Fibroblast of mammary gland (primary cell): ENCODE data around the gene DNASE1L1.

Source experiments
- DNase-seq: peaks from one replicate; pipeline ENCODE4 v3.0.0-alpha.2; 2010; ENCODE audit warnings: low read depth
- H3K4me3 ChIP-seq: 2 replicates; pipeline ENCODE4 v1.5.1; 2011; ENCODE audit warnings: low read depth, mild to moderate bottlenecking, low read length, moderate library complexity; ENCODE audit not compliant: control insufficient read depth
- TF ChIP-seq, protein P1 (sequence below): conservative IDR thresholded peaks from 2 replicates; pipeline ENCODE4 v1.5.1; 2011; ENCODE audit warnings: low read depth, low read length, inconsistent platforms; ENCODE audit not compliant: control insufficient read depth, insufficient read depth

Gene DNASE1L1

DNA sequence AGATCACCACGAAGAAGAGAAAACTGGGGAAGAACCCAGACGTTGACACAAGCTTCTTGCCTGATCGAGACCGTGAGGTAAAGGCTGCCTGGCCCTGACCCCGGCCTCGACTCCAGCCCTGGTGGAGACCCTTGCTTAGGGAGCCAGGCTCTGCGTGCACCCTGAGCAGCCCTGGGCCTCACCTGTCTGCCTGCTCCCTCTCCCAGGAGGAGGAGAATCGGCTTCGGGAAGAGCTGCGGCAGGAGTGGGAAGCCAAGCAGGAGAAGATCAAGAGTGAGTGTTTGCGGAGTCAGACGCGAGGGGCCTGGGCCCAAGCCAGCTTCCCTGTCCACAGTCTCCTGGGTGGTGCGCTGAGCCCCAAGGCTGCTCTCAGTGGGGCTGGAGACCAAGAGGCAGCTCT, 39.4 kb upstream of the DNASE1L1 start:
- TF ChIP-seq, protein P1, sequence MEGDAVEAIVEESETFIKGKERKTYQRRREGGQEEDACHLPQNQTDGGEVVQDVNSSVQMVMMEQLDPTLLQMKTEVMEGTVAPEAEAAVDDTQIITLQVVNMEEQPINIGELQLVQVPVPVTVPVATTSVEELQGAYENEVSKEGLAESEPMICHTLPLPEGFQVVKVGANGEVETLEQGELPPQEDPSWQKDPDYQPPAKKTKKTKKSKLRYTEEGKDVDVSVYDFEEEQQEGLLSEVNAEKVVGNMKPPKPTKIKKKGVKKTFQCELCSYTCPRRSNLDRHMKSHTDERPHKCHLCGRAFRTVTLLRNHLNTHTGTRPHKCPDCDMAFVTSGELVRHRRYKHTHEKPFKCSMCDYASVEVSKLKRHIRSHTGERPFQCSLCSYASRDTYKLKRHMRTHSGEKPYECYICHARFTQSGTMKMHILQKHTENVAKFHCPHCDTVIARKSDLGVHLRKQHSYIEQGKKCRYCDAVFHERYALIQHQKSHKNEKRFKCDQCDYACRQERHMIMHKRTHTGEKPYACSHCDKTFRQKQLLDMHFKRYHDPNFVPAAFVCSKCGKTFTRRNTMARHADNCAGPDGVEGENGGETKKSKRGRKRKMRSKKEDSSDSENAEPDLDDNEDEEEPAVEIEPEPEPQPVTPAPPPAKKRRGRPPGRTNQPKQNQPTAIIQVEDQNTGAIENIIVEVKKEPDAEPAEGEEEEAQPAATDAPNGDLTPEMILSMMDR = no peak
- no peak for DNase-seq
- no peak overlapping the region for H3K4me3 ChIP-seq

DNA sequence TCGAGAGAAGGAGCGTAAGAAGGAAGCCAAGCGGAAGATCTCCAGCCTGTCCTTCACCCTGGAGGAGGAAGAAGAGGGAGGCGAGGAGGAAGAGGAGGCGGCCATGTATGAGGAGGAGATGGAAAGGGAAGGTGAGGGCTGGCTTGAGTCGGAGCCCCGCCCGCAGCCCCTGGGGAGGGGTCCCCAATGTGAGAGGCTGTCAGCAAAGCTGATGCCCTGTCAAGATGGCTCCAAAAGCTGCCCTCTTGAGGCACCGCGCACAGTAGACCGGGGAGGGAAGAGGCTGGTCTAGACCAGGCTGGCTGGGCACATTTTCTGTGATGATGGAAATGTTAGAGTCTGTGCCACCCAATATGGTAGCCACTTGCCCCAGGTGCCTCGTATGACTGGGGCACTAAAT, 37.4 kb upstream of the DNASE1L1 start:
- DNase-seq = no peak
- H3K4me3 ChIP-seq = no peak overlapping the region
- TF ChIP-seq, protein P1 = no peak

DNA sequence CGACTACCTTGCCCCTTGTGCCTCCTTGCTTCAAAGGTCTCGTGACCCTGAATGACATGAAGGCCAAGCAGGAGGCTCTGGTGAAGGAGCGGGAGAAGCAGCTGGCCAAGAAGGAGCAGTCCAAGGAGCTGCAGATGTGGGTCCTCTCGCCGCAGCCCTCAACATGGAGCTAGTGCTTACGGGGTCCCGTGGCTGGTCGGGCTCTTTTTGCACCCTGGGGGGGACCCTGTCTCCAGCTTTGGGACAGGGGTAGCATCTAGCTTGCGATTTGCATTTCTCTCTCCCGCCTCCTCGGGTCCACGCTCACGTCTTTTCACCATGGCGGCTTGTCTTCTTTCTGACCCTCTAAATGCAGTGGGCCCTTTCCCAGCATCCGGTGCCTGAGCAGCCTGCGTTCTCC, 36.7 kb upstream of the DNASE1L1 start:
- no peak overlapping the region for H3K4me3 ChIP-seq
- no peak for DNase-seq
- TF ChIP-seq, protein P1 = no peak

DNA sequence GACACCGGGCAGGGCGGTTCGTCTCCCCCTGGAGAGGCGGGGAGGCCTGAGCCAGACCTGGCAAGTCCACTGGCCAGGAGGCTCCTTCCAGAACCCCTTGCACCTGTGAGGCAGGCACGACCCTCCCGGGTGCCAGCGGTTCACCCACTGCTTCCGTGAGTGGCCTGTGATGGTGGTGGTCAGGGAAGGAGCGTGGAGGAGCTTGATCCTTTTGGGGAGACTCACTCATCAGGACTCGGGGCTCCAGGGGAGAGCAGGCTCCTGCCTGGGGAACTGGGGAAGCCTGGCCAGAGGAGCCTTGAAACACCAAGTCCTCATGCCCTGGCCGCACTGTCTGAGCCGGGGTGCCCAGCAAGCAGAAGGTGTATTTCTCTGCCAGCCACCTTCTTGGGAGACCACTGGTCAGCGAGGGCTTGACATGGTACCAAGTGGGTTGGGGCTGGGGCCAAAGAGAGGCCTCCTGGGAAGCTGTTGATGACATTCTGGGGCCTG, 35.7 kb upstream of the DNASE1L1 start:
- peak overlapping the region; percentile 54 for H3K4me3 ChIP-seq
- DNase-seq = no peak
- TF ChIP-seq, protein P1 = no peak

DNA sequence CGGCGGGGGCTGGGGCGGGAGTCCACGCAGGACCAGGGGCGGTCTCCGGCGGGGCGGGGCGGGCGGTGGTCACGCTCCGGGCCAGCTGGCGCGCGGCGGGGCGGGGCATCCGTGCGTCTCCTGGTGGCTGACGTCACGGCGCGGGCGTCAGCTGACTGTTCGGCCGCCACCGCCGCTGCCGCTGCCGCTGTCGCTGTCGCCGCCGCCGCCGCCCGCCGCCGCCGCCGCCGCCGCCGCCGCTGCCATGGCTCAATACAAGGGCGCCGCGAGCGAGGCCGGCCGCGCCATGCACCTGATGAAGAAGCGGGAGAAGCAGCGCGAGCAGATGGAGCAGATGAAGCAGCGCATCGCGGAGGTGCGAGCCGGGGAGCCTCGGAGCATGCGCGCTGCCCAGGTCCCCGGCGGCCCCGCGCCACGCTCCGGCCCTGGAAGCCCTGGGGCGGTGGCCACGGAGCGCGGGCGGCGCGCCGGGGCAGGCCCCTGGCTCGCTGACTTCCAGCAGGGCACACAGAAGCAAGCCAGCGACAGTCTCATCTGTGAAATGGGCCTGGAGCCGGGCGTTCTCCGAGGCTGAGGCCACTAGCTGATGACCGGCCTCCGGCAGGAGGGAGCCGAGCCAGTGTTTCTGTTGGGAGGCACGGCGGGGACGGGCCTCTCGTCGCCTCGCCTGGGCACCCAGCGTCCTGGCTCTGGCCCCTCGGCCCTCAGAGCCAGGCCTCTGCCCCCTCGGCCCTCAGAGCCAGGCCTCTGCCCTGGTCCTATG, 35.1 kb upstream of the DNASE1L1 start, which contains the start of gene FAM50A:
TSS of gene FAM50A (plus strand) at position 150 of the 763 bp plus-strand sequence. CDS start at position 245, 95 bp downstream.
- TF ChIP-seq, protein P1 = no peak
- H3K4me3 ChIP-seq = peak within 1 kb of the TSS; percentile 54
- DNase-seq = peak; percentile 43

DNA sequence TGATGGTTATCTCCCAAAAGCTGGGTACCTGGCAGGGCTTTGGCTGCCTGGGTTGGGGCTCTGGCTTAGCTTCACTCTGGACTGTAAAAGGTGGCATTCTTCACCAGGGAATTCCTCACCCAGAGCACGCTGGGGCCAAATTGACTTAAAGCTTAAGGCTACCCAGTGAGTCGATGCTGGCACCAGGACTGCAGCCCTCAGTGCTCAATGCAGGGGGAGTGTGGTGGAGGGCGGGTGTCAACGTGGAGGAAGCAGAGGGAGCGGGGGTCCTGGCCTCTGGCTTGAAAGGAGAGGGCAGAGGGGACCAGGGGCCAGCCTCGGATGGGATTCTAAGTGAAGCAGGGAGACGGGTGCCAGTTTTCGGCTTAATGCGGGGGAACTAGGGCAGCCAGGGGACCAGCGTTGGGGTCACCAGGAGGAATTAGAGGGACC, 34.4 kb upstream of the DNASE1L1 start:
- peak overlapping the region; percentile 13 for H3K4me3 ChIP-seq
- TF ChIP-seq, protein P1 = no peak
- no peak for DNase-seq
